GM03348 (cell line): ENCODE results near the gene RBL1.
"Not testable (repeated sequence)": the region's sequence is repeated elsewhere in the genome, so short reads cannot be mapped to it uniquely, and the experiment has no call there.

Experiments used
- DNase-seq: peaks from one replicate; pipeline ENCODE4 v3.0.0; 2012; ENCODE audit warnings: low spot score

RBL1 gene

DNA sequence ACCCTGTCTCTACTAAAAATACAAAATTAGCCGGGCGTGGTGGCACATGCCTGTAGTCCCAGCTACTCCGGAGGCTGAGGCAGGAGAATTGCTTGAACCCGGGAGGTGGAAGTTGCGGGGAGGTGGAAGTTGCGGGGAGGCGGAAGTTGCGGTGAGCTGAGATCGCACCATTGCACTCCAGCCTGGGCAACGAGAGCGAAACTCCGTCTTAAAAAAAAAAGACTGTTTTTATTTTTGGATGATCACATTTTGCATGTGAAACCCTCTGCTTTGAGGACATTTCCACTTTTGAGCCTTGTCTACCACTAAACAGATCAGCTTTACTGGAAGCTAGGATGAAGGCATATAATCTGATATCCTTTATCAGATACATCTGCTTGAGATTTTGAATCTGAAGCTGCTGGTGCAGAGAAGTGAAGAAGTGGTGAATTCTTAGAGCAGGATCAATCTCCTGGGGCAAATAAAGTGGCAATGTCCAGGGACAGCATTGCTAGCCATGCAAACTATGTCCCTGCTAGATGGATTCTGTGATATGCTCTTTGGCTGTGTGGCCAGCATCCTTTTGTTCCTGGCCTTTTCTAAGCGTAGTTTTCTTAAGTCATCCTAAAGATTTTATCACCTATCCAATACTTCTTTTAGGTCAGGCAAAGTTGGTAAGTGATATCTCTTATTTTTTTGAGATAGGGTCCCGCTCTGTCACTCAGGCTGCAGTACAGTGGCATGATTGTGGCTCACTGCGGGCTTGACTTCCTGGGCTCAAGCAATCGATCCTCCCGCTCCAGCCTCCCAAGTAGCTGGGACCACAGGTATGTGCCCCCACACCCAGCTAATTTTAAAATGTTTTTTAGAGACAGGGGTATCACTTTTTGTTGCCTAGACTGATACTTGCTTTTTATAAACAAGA is 23.3 kb downstream of the RBL1 start:
- DNase-seq: no peak

- DNase-seq: no peak
These were observed 24.3 kb downstream of the RBL1 start for GRCh38 chr20:37071481-37071911.

DNA sequence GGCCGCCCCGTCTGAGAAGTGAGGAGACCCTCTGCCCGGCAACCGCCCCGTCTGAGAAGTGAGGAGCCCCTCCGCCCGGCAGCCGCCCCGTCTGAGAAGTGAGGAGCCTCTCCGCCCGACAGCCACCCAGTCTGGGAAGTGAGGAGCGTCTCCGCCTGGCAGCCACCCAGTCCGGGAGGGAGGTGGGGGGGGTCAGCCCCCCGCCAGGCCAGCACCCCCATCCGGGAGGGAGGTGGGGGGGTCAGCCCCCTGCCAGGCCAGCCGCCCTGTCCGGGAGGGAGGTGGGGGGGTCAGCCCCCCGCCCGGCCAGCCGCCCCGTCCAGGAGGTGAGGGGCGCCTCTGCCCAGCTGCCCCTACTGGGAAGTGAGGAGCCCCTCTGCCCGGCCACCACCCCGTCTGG is 26.2 kb downstream of the RBL1 start:
- not testable (repeated sequence) for DNase-seq

DNA sequence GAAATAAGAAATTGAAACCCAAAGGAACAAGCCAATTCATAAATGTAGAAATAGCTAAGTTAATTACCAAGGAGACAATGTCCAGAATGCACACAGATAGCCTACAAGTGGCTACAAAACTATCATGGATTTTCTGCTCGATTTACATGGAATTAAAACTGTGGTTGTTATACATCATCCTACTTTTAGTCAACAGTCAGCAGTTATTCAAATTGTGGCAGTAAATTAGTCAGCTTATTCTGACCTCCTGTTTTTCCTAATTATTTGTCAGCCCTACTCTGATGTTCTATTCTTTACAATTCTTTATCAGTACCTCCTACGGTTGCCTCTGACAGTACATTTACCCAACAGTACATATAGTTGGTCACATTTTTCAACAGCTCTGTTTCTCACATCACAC is 29.6 kb downstream of the RBL1 start:
- DNase-seq: no peak

GRCh38 chr20:37055276-37055675 is 40.5 kb downstream of the RBL1 start:
- no peak for DNase-seq

DNA sequence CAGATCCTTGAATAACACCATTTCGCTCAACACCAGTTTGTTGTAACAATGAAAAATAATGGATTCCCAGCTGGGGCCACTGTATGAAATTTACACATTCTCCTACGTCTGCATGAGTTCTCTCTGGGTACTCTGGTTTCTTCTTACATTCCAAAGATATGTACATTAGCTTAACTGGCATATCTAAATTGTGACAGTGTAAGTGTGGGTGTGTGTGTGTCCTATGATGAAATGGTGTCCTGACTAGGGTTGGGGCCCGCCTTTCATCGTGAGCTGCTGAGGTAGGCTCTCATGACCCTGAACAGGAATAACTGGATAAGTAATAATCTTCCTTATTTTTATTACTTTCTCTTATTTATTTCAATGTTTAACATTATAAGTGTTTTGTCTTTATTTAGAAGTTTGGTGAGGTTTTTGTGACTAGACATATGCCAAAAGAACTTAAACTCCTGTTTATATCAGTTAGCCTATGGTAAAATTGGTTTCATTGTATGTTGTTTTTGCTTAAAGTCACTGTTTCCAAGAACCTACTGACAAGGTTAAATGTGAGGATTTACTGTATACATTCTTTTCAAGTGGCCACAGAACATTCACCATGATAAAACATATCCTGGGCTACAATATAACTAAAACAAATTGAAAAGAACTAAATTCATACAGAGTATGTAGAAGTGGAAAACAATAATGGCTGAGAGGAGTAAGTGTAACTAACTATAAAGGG is 42.4 kb downstream of the RBL1 start:
- no peak for DNase-seq

- DNase-seq: no peak
These were observed 52.5 kb downstream of the RBL1 start for GRCh38 chr20:37042986-37043972.

DNA sequence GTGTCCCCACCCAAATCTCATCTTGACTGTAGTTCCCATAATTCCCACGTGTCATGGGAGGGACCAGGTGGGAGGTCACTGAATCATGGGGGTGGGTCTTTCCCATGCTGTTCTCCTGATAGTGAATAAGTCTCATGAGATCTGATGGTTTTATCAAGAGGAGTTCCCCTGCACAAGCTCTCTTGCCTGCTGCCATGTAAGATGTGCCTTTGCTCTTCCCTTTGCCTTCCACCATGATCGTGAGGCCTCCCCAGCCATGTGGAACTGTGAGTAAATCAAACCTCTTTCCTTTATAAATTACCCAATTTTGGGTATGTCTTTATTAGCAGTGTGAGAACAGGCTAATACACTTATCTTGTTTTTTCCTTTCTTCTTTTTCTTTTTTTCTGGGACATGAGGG is 56.4 kb downstream of the RBL1 start:
- DNase-seq: not testable (repeated sequence)

DNA sequence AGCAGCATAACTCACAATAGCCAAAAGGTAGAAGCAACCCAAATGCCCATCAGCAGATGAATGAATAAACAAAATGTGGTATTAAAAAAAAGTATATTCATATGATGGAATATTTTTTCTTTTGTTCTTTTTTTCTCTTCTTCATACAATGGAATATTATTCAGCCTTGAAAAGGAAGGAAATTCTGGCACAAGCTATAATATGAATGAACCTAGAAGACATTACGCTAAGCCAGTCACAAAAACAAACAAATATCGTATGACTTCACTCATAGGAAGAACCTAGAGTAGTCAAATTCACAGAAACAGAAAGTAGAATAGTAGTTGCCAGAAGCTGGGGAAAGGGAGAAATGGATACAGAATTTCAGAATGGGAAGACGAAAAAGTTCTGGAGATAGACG is 63.7 kb downstream of the RBL1 start:
- no peak for DNase-seq

DNA sequence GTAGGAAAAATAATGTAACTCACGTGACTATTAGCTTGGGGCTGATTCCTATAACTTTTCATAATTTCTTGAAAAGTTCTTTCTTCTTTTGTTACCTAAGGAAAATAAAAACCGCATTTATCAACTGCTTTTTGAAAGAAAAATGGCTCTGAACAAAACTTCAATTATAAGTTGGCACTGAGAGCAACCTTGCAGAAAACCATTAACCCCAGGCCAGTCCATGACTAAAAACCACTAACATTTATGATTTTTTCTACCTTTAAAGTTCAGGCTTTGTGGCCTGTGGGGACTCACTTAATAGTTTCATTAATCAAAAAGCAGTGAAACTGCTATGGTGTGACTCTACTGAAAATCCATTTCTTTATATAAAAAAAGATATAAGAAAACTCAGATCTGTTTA is 75.2 kb downstream of the RBL1 start:
- DNase-seq: no peak

DNA sequence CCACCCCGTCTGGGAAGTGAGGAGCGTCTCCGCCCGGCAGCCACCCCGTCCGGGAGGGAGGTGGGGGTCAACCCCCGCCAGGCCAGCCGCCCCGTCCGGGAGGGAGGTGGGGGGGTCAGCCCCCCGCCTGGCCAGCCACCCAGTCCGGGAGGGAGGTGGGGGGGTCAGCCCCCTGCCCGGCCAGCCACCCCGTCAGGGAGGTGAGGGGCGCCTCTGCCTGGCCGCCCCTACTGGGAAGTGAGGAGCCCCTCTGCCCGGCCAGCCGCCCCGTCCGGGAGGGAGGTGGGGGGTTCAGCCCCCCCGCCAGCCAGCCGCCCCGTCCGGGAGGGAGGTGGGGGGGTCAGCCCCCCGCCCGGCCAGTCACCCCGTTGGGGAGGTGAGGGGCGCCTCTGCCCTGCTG is 83.2 kb downstream of the RBL1 start:
- DNase-seq: not testable (repeated sequence)

- DNase-seq: not testable (repeated sequence)
These were observed 83.9 kb downstream of the RBL1 start for GRCh38 chr20:37011858-37012257.

GRCh38 chr20:37011147-37011546 is 84.7 kb downstream of the RBL1 start:
- no peak for DNase-seq

DNA sequence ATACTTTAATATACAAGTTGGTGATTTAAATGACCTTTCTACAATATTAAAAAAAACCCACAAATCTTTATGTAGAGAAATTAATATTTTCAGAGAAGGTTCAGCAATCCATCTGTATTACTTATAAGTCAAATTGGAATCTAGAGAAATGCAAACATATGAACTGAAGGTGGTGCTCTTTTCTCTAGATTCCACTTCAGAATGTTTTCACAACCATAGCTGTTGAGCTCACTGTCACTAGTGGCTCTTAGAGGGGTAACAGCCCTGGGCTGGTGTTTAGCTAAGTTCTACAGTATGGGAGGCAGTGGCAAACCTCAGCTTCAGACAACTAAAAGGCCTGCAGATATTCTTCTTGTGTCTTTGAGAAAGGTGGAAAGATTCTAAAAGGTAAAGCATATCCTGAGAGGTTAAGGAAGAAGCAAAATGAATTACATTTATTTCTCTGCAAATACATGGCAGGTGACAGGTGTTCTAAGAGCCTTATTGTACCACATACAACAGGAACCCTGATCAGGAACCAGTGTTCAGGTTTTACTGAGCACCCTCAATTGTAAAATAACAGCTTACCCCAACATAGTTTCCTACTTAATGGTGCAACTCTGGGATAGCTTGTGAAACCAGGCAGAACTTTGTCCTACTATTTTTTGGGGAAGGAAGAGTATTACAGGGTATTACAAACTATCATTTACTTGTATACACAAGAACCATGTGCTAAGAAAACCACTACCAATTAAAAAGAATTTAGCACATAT is 87.7 kb downstream of the RBL1 start:
- peak; percentile 45 for DNase-seq

DNA sequence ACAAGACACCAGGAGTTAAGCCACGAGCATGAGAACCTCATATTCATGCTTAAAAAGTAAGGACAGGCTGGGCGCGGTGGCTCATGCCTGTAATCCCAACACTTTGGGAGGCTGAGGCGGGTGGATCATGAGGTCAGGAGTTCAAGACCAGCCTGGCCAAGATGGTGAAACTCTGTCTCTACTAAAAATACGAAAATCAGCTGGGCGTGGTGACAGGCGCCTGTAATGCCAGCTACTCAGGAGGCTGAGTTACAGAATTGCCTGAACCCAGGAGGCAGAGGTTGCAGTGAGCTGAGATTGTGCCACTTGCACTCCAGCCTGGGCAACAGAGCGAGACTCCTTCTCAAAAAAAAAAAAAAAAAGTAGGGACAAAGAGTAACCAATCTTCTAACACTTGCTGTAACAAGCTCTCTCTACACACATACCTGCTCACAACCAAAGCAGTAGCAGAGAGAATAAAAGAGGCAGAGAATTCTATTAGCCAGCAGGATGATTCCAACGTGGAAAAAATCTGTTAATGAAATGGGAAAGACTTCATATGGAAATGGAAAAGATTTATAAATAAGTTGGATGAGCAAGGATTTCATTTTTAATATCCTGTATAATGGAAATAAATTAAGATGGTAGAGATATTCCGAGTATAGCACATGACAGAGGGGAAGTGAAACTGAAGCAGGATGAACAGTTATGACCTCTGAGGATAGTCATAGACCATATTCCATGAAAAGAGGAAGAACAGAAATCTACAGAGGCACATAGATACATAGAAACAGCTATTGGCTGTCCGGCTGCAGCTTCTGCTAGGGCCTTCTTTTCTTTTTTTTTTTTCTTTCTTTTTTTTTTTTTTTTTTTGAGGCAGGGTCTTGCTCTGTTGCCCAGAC is 90.5 kb downstream of the RBL1 start:
- not testable (repeated sequence) for DNase-seq

DNA sequence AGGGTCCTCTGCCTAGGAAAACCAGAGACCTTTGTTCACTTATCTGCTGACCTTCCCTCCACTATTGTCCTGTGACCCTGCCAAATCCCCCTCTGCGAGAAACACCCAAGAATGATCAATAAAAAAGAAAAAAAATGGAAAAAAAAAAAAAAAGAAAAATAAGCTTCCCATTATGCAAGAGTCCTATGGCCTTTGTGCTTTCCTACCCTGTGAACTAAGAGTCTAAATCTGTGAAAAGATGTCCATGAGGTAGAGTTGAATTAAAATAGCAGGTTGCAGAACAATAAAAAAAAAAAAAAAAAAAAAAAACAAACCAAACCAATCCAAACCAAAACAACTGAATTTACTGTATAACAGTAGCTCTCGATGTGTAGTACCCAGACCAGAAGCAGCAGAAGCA is 94.2 kb downstream of the RBL1 start:
- not testable (repeated sequence) for DNase-seq

DNA sequence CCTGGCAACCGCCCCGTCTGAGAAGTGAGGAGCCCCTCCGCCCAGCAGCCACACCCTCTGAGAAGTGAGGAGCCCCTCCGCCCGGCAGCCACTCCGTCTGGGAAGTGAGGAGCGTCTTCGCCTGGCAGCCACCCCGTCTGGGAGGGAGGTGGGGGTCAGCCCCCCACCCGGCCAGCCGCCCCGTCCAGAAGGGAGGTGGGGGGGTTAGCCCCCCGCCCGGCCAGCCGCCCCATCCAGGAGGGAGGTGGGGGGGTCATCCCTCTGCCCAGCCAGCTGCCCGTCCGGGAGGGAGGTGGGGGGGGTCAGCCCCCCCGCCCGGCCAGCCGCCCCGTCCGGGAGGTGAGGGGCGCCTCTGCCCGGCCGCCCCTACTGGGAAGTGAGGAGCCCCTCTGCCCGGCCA is 95.6 kb downstream of the RBL1 start:
- not testable (repeated sequence) for DNase-seq

GRCh38 chr20:36998652-36999051 is 97.1 kb downstream of the RBL1 start:
- DNase-seq: no peak

DNA sequence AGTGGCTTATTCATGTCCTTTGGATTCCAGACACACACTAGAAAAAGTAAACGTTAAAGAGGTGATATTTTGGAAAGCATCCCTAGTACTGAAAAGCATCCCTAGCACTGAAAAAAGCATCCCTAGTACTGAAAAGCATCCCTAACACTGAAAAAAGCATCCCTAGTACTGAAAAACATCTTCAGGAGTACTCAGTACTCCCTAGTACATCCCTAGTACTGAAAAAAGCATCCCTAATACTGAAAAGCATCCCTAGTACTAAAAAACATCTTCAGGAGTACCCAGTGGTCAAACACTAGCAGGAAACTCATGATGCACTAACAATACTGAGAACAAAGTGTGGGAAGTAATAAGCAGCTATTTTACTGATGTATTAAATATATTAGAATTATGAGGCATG is 98.7 kb downstream of the RBL1 start:
- no peak for DNase-seq

DNA sequence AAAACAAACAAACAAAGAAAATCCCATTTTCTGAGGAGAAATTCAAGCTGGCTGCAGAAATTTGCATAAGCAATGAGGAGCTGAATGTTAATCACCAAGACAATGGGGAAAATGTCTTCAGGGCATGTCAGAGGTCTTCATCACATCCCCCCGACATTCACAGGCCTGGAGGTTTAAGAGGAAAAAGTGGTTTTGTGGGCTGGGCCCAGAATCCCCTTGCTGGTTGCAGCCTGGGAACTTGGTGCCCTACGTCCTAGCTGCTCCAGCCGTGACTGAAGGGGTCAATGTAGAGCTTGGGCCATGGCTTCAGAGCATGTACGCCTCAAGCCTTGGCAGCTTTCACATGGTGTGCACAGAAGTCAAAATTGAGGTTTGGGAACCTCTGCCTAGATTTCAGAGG is 101.6 kb downstream of the RBL1 start:
- DNase-seq: not testable (repeated sequence)
